T47D (cell line): ENCODE measurements around the gene FGR.

Experiments used
- DNase-seq, 2 experiments: peaks; one replicate each; pipeline versions ENCODE4 v3.0.0 to v3.0.0-alpha.2; 2011 to 2012; ENCODE audit warnings: low read depth in 1 of 2, low spot score in 1 of 2
- JUND ChIP-seq: IDR thresholded peaks from 2 replicates; pipeline ENCODE4 v1.6.1; 2012; ENCODE audit warnings: low read depth
- in situ Hi-C: cut with HindIII; loops from 2 replicates; pipeline ENCODE4 v1.10.0; 2016; ENCODE audit warnings: low sequenced_read_pairs, low pct_unique_long_range_greater_than_20kb

Gene FGR

DNA sequence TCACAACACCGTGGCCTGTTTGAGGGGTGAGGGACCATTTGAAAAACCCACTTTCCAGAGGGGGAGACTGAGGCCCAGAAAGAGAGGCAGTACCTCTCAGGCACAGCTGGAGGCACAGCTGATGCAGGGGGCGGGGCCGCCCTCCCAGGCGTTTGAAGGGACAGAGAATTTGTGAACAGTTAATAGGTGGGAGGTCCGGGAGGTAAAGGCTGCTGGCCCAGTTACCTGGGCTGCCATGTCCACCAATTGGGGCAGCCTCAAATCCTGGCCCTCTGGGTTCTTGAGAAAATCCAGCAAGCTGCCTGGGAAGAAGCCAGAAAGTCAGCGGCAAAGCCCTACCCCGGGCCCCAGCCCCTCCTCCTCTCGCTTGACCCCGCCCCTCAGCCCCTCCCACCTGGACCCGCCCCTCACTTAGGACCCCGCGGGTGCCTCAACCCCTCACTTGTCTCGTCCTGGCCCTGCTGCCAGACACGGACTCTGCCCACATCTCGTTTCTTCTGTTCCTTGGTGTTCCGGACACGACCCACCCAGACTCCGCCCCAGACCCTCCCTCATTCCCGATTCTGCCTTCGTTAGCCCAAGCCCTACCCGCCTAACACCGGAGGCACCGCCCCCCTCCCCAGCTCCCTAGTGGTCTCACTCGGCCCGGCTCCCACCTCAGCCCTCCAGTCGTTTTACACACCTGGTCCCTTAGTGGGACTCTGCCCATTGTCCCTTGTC lies 20.2 kb downstream of the FGR start:
- in situ Hi-C loops = no loop called here
- no peak for DNase-seq
- no peak for TF ChIP-seq JUND

DNA sequence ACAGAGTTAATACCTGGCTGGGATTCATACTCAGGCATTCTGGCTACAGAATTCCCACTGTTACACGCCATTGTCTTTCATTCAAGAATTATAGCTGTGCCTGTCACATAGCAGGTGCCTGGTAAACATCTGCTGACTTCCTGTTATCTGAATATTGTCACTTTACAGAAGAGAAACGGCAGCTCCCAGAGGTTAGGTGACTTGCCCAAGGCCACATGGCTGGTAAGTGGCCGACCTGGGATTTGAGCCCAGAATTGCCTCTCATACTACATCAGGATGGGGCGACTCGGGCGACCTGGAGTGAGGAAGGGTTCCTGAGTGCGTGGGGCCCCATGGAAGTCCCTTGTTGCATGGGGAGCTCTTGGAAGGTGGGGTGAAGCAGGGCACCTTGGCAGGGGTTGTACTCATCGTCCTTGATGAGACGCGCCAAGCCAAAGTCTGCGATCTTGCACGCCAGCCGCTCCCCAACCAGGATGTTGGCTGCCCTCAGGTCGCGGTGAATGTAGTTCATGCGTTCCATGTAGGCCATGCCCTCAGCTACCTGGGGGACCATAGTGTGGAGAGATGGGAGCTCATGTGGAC lies 20.9 kb downstream of the FGR start:
- in situ Hi-C loops = no loop called here
- DNase-seq = no peak
- no peak for TF ChIP-seq JUND

DNA sequence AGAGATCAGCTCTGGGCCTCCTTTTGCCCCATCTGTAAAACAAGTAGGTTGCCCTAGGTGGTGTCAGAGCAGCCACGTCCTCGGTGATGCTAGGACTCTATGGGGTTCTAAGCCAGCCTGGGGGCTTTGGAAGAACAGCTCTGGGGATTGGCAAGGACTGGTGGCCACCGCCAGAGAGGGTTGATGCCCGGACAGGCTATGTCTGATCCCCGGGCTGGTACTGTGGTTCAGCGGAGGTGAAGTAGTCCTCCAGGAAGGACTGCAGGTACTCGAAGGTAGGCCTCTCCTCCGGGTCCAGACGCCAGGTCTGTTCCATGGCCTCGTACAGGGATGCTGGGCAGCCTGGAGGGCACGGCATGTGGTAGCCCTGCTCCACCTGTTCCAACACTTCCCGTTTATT lies 22.3 kb downstream of the FGR start:
- DNase-seq = no peak
- no peak for TF ChIP-seq JUND
- in situ Hi-C loops = no loop called here

DNA sequence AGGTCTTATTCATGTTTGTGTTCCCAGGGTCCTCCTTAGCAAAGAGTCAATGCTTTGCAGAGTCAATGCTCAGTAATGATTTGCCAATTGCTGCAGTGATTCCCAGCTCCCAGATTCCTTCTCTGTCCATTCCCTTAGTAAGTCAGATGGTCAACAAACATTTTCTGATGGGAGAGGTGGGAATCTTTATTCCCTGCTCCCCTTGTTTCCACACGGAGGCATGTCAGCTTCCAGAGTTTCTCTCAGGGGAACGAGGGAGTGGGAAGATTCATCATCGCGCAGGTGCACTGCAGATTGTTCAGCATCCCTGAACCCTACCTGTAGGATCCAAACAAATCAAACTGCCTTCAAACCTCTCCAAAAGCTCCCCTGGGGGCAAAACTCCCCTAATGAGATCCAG lies 23.5 kb downstream of the FGR start:
- DNase-seq = no peak
- TF ChIP-seq JUND = no peak
- in situ Hi-C loops = no loop called here

DNA sequence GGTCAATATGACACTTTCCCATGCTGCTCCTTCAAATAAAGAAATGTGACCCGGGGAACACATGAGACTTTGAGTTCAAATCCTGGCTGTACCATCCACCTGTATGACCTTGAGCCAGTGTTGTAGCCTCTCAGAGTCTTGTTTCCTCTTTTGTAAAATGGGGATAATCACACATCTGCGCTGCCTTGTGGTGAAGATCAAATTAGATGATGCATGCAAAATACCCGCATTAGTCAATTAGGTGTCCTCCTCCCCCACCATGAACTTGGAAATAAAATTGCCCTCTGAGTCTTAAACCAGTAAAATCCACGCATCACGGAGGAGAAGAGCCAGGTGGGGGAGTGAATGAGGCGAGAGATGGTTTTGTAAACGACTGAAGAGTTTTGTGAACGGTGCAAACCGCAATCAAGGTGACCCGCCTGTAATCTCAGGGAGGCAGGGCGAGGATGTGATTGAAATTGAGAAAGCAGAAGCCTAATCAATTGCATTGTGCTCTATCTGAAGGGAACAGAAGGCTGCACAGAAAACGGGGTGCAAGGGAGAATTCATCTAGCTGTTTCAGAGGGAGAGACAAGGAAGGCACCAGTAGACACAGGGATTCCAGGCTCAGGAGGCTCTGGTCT lies 25.3 kb downstream of the FGR start:
- TF ChIP-seq JUND = no peak
- DNase-seq = no peak
- in situ Hi-C loops = no loop called here

DNA sequence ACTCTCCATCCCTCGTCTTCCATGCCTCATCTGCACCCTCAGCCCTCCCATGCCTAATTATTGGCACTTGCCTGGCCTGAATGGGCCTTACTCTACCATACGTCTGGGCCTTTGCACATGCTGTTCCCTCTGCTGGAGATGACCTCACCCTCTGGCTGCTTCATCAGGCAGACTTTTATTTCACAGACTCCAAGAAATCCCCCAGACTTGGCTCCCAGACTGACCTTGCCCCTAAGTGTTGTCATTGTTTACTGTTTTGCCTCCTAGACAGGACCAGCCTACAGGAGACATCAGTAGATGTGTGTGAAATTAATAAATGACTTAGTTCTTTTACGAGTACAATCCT lies 25.8 kb downstream of the FGR start:
- no peak for DNase-seq
- in situ Hi-C loops = no loop called here
- TF ChIP-seq JUND = no peak

DNA sequence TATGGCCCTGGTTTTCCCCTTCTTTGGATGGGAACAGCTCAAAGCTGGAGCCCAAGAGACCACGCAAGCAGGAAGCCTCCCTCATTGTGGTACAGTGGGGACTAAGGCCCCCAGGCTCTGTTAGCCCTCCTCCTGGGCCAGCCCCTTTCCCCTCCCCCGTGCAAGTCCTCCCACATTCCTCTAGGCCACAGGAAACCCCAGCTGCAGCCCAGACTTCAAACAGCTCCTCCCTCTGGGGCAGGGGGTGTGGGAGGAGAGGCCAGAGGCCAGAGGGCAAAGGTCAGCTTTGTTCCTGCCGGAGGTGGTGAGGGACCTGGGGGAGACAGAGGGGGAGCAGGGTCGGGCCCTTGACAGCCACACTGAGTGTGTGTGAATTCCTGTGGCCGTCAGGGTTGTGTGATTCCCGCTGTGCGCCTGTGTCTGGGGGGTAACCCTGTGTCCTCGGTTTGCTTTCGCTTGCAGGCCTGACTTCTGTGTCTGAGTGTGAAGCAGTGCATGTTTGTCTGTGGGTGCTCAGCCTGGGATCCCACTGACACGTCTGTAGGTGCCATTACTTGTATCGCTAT lies 27.7 kb downstream of the FGR start:
- in situ Hi-C loops = no loop called here

DNA sequence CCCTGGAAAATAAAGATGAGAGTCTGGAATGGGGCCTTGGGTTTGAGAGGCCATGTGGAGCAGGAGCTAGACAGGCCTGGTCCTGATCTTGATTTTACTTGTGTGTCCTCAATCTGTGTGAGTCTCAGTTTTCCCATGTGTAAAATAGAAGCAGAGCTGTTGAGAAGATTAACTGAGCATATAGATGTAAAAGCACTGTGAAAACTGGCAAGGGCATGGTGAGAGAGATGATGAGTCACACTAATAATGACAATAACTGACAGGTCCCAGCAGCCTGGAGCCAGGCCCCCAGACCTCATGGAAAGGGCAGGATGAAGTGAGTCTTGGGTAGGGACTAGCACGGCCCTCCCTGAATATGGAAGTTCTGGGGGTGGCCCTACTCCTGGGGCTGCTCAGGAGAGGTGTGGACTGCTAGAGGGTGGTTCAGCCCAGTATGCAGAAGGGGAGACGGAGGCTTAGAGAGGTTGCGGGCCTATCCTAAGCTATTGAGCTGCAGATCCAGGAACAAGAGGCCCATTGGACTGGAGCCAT lies 28.2 kb downstream of the FGR start:
- TF ChIP-seq JUND = no peak
- no peak for DNase-seq
- in situ Hi-C loops = no loop called here

More for the DNA sequence above, 27.7 kb downstream of the FGR start:
- DNase-seq = no peak
- TF ChIP-seq JUND = no peak

DNA sequence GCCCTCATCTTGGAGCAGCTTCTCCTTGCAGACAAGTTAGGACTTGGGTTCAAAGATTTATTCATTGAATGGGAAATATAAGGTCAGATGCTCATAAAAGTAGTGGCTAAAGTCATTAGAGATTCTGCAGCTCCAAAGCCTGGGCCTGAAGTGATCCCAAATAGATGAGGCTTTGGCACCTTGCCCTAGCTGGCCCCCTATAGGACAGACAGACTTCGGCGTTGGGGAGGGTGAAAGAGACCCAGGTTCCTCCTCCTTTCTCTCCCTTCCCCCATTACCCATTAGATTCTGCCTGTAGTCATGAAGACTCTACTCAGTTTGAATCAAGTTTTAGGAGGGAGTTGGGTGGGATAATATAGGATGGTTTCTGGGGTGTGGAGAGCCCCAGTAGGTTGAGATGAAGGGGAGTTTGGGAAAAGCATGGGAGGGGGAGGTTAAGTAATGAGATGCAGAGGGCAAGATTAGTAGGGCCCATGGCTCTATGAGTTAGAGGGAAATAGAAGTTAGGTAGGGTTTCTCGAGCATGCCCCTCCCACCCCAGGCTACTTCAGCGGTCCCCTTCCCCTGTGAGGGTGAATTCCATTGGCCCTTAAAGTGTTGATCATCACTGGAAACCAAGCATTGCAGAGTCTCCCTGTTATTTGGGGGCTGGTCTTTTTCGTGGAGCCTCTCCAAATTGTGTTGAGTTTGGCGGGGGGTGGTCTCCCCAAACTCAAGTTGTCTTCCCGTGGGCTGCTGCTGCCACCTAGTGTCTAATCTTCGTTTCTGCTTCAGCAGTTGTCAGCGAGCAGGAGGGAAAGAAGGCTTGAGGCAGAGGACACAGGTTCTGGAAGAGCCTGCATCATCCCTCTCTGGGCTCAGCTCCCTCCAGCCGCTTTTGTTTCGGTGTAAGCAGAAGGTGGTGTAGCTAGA lies 28.9 kb downstream of the FGR start:
- no peak for TF ChIP-seq JUND
- in situ Hi-C loops = no loop called here
- DNase-seq = peak in 1 of 2 experiments; percentile 62

DNA sequence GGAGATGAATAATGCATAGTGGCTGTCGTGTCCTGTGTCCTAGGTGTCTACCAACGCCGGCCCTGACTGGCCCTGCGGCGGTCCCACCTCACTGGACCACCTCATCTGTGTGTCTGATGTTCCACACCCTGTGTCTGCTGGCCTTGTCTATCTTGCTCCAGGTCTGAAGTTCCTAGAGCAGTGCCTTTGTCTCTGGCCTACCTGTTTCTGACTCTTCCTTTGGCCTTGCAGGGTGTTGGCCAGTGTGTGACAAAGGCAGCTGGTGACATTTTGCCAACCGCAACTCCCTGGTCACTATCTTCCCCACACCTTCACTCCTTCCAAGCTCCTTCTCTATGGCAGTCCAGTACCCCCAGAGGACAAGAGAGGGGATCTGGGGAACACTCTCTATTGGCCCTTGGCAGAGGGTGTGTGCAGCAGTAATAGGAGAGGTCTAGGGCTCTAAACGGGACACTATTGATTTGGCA lies 29.7 kb downstream of the FGR start:
- in situ Hi-C loops = no loop called here
- no peak for TF ChIP-seq JUND
- no peak for DNase-seq

DNA sequence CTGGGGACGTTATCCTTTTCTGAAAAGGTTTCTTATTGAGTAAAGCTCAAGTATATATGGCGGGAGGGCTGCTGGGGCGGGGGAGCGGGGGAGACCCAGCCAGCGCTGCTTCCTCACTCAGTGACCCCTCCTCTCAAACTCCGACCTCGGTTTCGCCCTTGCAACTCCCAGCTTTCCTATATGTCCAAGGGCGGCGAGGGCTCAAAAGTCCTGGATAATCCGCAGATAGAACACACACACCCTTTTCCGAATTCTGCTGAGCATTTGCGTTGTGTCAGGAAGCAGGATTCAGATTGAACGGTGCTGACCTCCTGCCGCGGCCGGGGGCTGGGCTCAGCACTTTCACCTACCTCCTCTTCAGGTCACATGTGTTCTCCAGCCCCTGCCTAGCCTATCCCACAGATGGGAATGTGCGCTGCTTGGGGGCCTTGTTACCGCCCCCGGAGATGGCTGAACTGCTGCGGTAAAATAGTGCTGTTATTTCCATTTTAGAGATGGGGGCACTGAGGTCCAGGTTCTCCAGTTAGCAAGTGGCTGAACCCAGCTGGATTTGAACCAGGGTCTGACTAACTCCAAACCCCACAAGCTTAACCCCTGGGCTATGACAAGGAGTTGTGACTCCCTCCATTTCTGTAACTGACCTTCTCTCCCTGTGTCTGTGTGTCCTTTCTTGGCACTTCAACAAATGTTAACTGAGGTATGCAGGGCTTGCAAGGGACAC lies 30.2 kb downstream of the FGR start:
- in situ Hi-C loops = no loop called here
- no peak for DNase-seq
- no peak for TF ChIP-seq JUND
